A549 (cell line): ENCODE data around the gene HCCS. TPM values are rescaled to one million over a fixed set of nuclear protein-coding genes. Genes with fewer than 3 reads are reported as not detected.

Source experiments
- ATAC-seq, 2 experiments: fragments of 200-7000 bp in 1 of 2; fragments of >200 bp in 1 of 2; cut with Nextera tagmentation in 1 of 2; cut with Tn5 transposase in 1 of 2; 3 replicates each; pipeline versions ENCODE4 v1.8.0 to v1.9.1; 2018 to 2020; ENCODE audit warnings: mild to moderate bottlenecking in 1 of 2, moderate library complexity in 1 of 2
- CTCF ChIA-PET: fragments of 300-600 bp; sonication (Branson Sonifier 250); formaldehyde crosslinking; extraction: SDS; loops from one replicate; lab custom pipeline; 2021; ENCODE audit warnings: antibody characterized with exemption, inconsistent platforms; lab: Yijun Ruan, JAX
- POLR2A ChIA-PET: fragments of 350-600 bp; formaldehyde crosslinking; extraction: SDS; loops from one replicate; lab custom pipeline; 2021; ENCODE audit warnings: antibody characterized with exemption, inconsistent platforms; lab: Yijun Ruan, JAX
- DNase-seq, 2 experiments: peaks; one replicate each; pipeline versions ENCODE4 v3.0.0 to v3.0.0-alpha.2; 2011 to 2016; ENCODE audit warnings: low read depth in 1 of 2, low spot score in 1 of 2
- FAIRE-seq: peaks from 2 replicates; lab custom pipeline; 2011; peaks lifted over from hg19 to GRCh38; lab: Jason Lieb, UNC
- H3K27ac ChIP-seq, 2 experiments: fragments of >200 bp; sonication (Bioruptor Twin); formaldehyde crosslinking; 3 replicates each; pipeline ENCODE4 v1.5.1; 2016 to 2017
- H3K4me1 ChIP-seq: fragments of >200 bp; sonication (Bioruptor Twin); formaldehyde crosslinking; 3 replicates; pipeline ENCODE4 v1.6.1; 2016
- H3K4me2 ChIP-seq: fragments of >200 bp; sonication (Bioruptor Twin); formaldehyde crosslinking; 3 replicates; pipeline ENCODE4 v1.6.1; 2016
- H3K4me3 ChIP-seq: fragments of >200 bp; sonication (Bioruptor Twin); formaldehyde crosslinking; 3 replicates; pipeline ENCODE4 v1.5.1; 2016
- H3K9me3 ChIP-seq: fragments of >200 bp; sonication (Bioruptor Twin); formaldehyde crosslinking; 3 replicates; pipeline ENCODE4 v1.6.1; 2016
- ATOH8 ChIP-seq: fragments of 250-450 bp; sonication (Bioruptor Pico); IDR thresholded peaks from 2 replicates; pipeline ENCODE4 v1.5.0; 2020; ENCODE audit warnings: low read depth, mild to moderate bottlenecking, moderate library complexity
- BHLHE40 ChIP-seq: IDR thresholded peaks from 2 replicates; pipeline ENCODE4 v1.6.1; 2012; ENCODE audit warnings: low read depth, low read length, inconsistent platforms
- CTCF ChIP-seq: fragments of >200 bp; sonication (Bioruptor Twin); formaldehyde crosslinking; IDR thresholded peaks from 3 replicates; pipeline ENCODE4 v1.5.1; 2016
- E2F6 ChIP-seq: IDR thresholded peaks from 2 replicates; pipeline ENCODE4 v1.6.1; 2012; ENCODE audit warnings: low read depth, borderline replicate concordance
- ESRRA ChIP-seq: fragments of 150-350 bp; IDR thresholded peaks from 2 replicates; pipeline ENCODE4 v1.6.1; 2014; ENCODE audit warnings: mild to moderate bottlenecking, low read length, borderline replicate concordance
- FOSB ChIP-seq: fragments of 250-450 bp; sonication (Bioruptor Pico); IDR thresholded peaks from 2 replicates; pipeline ENCODE4 v1.5.0; 2020; ENCODE audit warnings: mild to moderate bottlenecking, moderate library complexity
- GATA3 ChIP-seq: IDR thresholded peaks from 2 replicates; pipeline ENCODE4 v1.6.1; 2012; ENCODE audit warnings: borderline replicate concordance
- HES2 ChIP-seq: fragments of >200 bp; sonication (Bioruptor Twin); formaldehyde crosslinking; IDR thresholded peaks from 2 replicates; pipeline ENCODE4 v1.6.1; 2016
- HEYL ChIP-seq: fragments of 250-450 bp; sonication (Bioruptor Pico); IDR thresholded peaks from 2 replicates; pipeline ENCODE4 v1.8.0; 2021; ENCODE audit warnings: mild to moderate bottlenecking, moderate library complexity
- HMGXB4 ChIP-seq: fragments of 250-450 bp; sonication (Bioruptor Pico); IDR thresholded peaks from 2 replicates; pipeline ENCODE4 v1.5.0; 2021; ENCODE audit warnings: mild to moderate bottlenecking, moderate library complexity, borderline replicate concordance
- HOXA7 ChIP-seq: fragments of 250-450 bp; sonication (Bioruptor Pico); IDR thresholded peaks from 2 replicates; pipeline ENCODE4 v1.5.0; 2020; ENCODE audit warnings: mild to moderate bottlenecking, moderate library complexity
- KDM5A ChIP-seq: fragments of 200-600 bp; sonication (generic); IDR thresholded peaks from 2 replicates; pipeline ENCODE4 v1.6.1; 2016; ENCODE audit warnings: antibody characterized with exemption, mild to moderate bottlenecking
- MAX ChIP-seq: IDR thresholded peaks from 2 replicates; pipeline ENCODE4 v1.6.1; 2012
- MAZ ChIP-seq: fragments of 150-350 bp; IDR thresholded peaks from 2 replicates; pipeline ENCODE4 v1.6.1; 2014; ENCODE audit warnings: antibody characterized with exemption, low read depth, low read length, borderline replicate concordance
- RCOR1 ChIP-seq: fragments of 150-350 bp; IDR thresholded peaks from 2 replicates; pipeline ENCODE4 v1.6.1; 2014; ENCODE audit warnings: antibody characterized with exemption, low read length, low read depth
- REST ChIP-seq: fragments of 200-600 bp; sonication (generic); IDR thresholded peaks from 2 replicates; pipeline ENCODE4 v1.6.1; 2016; ENCODE audit warnings: antibody characterized with exemption, mild to moderate bottlenecking, moderate library complexity
- SMC3 ChIP-seq: fragments of >200 bp; sonication (Bioruptor Twin); formaldehyde crosslinking; IDR thresholded peaks from 3 replicates; pipeline ENCODE4 v1.6.1; 2018; ENCODE audit warnings: inconsistent platforms
- SREBF2 ChIP-seq: fragments of 450-650 bp; IDR thresholded peaks from 2 replicates; pipeline ENCODE4 v1.6.1; 2014; ENCODE audit warnings: mild to moderate bottlenecking, moderate library complexity
- ZNF302 ChIP-seq: fragments of 250-450 bp; sonication (Bioruptor Pico); IDR thresholded peaks from 2 replicates; pipeline ENCODE4 v1.9.0; 2021; ENCODE audit warnings: inconsistent platforms, mild to moderate bottlenecking, moderate library complexity
- WGBS: methylation state at CpG from one replicate; pipeline ENCODE4 v1.1.6; 2017; ENCODE audit errors: missing lambda C conversion rate; 5-methylcytosine and 5-hydroxymethylcytosine counted together
- polyA plus RNA-seq, 4 experiments: library from polyadenylated mRNA; depleted of rRNA in 3 of 4; stranded (reverse); fragments of >200 nt; fragmentation: RNase III in 1 of 4; extraction: RNeasy Plus Mini Kit Qiagen cat#74134 plus additional on column Dnase treatment in 1 of 4; gene quantifications; 2 replicates in 3 of 4; 3 replicates in 1 of 4; pipeline ENCODE4 v1.2.3, GENCODE V29; 2011 to 2017

The HCCS gene
- polyA plus RNA-seq, 2 of the 4 experiments (the other 2 are of a cell fraction), result 46.6 to 61.2 TPM

- no peak for TF ChIP-seq ATOH8
- TF ChIP-seq FOSB (CRISPR knock-in tag), result no peak
- TF ChIP-seq ZNF302 (CRISPR knock-in tag), result no peak
- TF ChIP-seq ESRRA, result no peak
- no peak for TF ChIP-seq HEYL
- no peak for TF ChIP-seq MAX
- TF ChIP-seq MAZ, result no peak
- TF ChIP-seq, all 56 proteins: peak for 0
Observed at GRCh38 chrX:11164433-11164832, 53.3 kb downstream of the HCCS start (continued).

GRCh38 chrX:11171956-11172355 lies 60.8 kb downstream of the HCCS start:
- no peak overlapping the region for H3K4me2 ChIP-seq
- ChIA-PET POLR2A (no interaction called here), CTCF (no interaction called here)
- FAIRE-seq (no peak), DNase-seq (no peak), ATAC-seq (no peak)
- H3K27ac ChIP-seq, result no peak overlapping the region
- no peaks in the 10 kb centered on the region for H3K4me1 ChIP-seq
- no peaks in the 10 kb centered on the region for H3K9me3 ChIP-seq
- H3K4me3 ChIP-seq, result no peak overlapping the region
- 36% methylated on average over 4 of the region's 4 CpGs for WGBS
- TF ChIP-seq HMGXB4 (no peak), RCOR1 (no peak), HOXA7 (CRISPR knock-in tag) (no peak), GATA3 (no peak), CTCF (no peak), REST (no peak), SMC3 (no peak), E2F6 (no peak), SREBF2 (no peak), HES2 (no peak), KDM5A (no peak), BHLHE40 (no peak)
